NB4 (cell line): Measurements from ENCODE around the gene SDK2.

Source experiments
- CTCF ChIP-seq: IDR thresholded peaks from one replicate; pipeline ENCODE4 v1.5.1; 2012; ENCODE audit warnings: low read depth, low read length
- MAX ChIP-seq: IDR thresholded peaks from 2 replicates; pipeline ENCODE4 v1.6.1; 2011; ENCODE audit warnings: low read depth, low read length
- MYC ChIP-seq: IDR thresholded peaks from 2 replicates; pipeline ENCODE4 v1.6.1; 2011; ENCODE audit warnings: low read depth, low read length
- POLR2A ChIP-seq: IDR thresholded peaks from 2 replicates; pipeline ENCODE4 v1.6.1; 2011; ENCODE audit warnings: mild to moderate bottlenecking; ENCODE audit not compliant: insufficient read length; ENCODE audit errors: extremely low read depth

DNA sequence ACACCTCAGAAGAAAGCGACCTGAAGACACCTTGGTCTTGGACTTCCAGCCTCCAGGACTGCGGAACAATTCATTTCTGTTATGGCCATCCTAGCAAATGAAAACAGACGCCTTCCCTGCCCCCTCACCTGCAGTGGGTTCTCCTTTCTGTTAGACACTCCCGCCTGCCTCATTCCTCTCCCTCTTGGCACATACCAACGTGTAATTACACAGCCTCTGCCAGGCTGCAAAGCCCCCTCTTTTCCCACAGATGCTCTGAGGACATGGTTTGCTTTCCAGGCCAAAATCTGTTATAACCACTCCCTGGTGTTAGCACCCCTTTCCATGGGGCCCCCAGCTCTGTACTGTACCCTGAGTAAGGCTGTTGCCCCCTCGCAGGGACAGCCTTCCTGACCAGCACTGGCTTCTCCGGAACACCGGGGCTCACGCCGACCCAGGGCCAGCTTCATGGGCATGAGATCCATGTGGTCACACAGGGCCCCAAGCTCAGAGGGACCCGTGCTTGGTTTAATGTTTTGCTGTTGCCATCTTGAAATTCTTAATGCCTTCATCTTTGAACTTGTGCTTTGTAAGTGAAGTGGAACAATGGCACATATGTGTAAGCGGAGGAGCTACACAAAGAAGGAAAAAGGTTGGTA, 64.1 kb downstream of the SDK2 start:
- no peak for TF ChIP-seq POLR2A
- TF ChIP-seq CTCF: no peak
- TF ChIP-seq MYC: no peak
- TF ChIP-seq MAX: no peak
